PC-9 (cell line): Measurements from ENCODE around the gene SESN1. TPM values are rescaled to one million over a fixed set of nuclear protein-coding genes. Genes with fewer than 3 reads are reported as not detected.
A peak's percentile ranks its signal among the peaks of the same experiment; 100 is the strongest.

Experiments
- BruUV-seq: library from RNA; stranded (reverse); fragments of 400-500 nt; replicated peaks from 2 replicates; lab custom pipeline; 2021; lab: Mats Ljungman, UMichigan
- CTCF ChIA-PET: fragments of 300-600 bp; sonication (Branson Sonifier 250); formaldehyde crosslinking; loops from one replicate; lab custom pipeline; 2022; ENCODE audit warnings: antibody characterized with exemption; lab: Charles Lee
- POLR2A ChIA-PET: fragments of 300-600 bp; sonication (Branson Sonifier 250); formaldehyde crosslinking; loops from one replicate; lab custom pipeline; 2022; ENCODE audit warnings: antibody characterized with exemption; ENCODE audit not compliant: unreplicated experiment; lab: Charles Lee
- DNase-seq, 2 experiments: peaks; one replicate each; pipeline versions ENCODE4 v3.0.0 to v3.0.0-alpha.2; 2015 to 2022; ENCODE audit warnings: mixed read lengths in 1 of 2
- H2AFZ ChIP-seq: fragments of 200-600 bp; sonication (generic); 2 replicates; pipeline ENCODE4 v1.8.1; 2017; ENCODE audit warnings: antibody characterized with exemption
- H3F3A ChIP-seq: fragments of 200-600 bp; sonication (generic); 2 replicates; pipeline ENCODE4 v1.8.1; 2017; ENCODE audit warnings: antibody characterized with exemption, mild to moderate bottlenecking, low read depth; ENCODE audit not compliant: insufficient read depth
- H3K27ac ChIP-seq: fragments of 200-600 bp; sonication (generic); 2 replicates; pipeline ENCODE4 v1.6.1; 2016; ENCODE audit warnings: mixed run types
- H3K27me3 ChIP-seq: fragments of 200-600 bp; sonication (generic); 2 replicates; pipeline ENCODE4 v1.6.1; 2016; ENCODE audit warnings: low read depth, mixed run types; ENCODE audit not compliant: insufficient read depth
- H3K36me3 ChIP-seq: fragments of 200-600 bp; sonication (generic); 2 replicates; pipeline ENCODE4 v1.6.1; 2016; ENCODE audit warnings: low read depth, mixed run types
- H3K4me1 ChIP-seq: fragments of 200-600 bp; sonication (generic); replicated peaks from 2 replicates; pipeline ENCODE4 v1.6.1; 2016; ENCODE audit warnings: mixed run types; ENCODE audit not compliant: insufficient read depth
- H3K4me2 ChIP-seq: fragments of 200-600 bp; sonication (generic); 2 replicates; pipeline ENCODE4 v1.6.1; 2017; ENCODE audit warnings: mixed run types
- H3K4me3 ChIP-seq: fragments of 200-600 bp; sonication (generic); 2 replicates; pipeline ENCODE4 v1.6.1; 2016; ENCODE audit warnings: mixed run types
- H3K79me2 ChIP-seq: fragments of 200-600 bp; sonication (generic); 2 replicates; pipeline ENCODE4 v1.6.1; 2017; ENCODE audit warnings: low read depth, mixed run types
- H3K9me2 ChIP-seq: fragments of 200-600 bp; sonication (generic); 2 replicates; pipeline ENCODE4 v1.8.1; 2017; ENCODE audit warnings: mild to moderate bottlenecking; ENCODE audit not compliant: insufficient read depth
- H3K9me3 ChIP-seq: fragments of 200-600 bp; sonication (generic); 2 replicates; pipeline ENCODE4 v1.8.1; 2016; ENCODE audit warnings: low read depth; ENCODE audit not compliant: insufficient read depth
- H4K20me1 ChIP-seq: fragments of 200-600 bp; sonication (generic); 2 replicates; pipeline ENCODE4 v1.8.1; 2017; ENCODE audit not compliant: insufficient read depth
- EZH2 ChIP-seq: fragments of 200-600 bp; sonication (generic); IDR thresholded peaks from 2 replicates; pipeline ENCODE4 v1.8.0; 2017; ENCODE audit warnings: antibody characterized with exemption, low read depth
- intact Hi-C: fragments of 100-400 bp; cut with micrococcal nuclease; formaldehyde crosslinking; loops from one replicate; pipeline ENCODE4 v1.10.0; 2022; ENCODE audit not compliant: unreplicated experiment
- total RNA-seq: library from RNA; stranded (reverse); gene quantifications from 2 replicates; pipeline ENCODE4 v1.2.3, GENCODE V29; 2021
- TF ChIP-seq, protein P1 (sequence below): fragments of 200-600 bp; sonication (generic); conservative IDR thresholded peaks from 2 replicates; pipeline ENCODE4 v1.6.1; 2017; ENCODE audit warnings: mixed run types, antibody characterized with exemption, mild to moderate bottlenecking, moderate library complexity

The SESN1 gene
- total RNA-seq, 1 experiment from 2014 or later = 6.5 TPM

DNA sequence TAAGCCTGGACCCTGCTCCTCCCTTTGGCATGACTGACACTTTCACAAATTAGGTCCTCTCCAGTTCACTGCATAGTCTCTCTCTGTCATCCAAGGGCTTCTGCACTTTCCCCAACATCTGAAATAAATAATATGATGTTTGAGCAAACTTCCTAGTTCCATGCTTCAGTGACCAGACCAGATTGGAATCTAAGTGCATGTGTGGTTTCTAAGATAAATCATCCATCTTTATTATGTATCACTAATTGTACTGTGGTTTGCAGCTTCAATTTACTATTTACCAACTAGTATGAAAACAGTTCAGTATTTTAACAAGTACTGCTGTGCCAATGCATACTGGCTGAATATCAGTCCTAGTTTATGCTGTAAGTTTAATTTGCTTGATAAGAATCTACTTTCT, 18.7 kb downstream of the SESN1 start:
- Histone ChIP-seq H3K4me3 (no peak overlapping the region), H3F3A (no peaks in the 10 kb centered on the region), H3K79me2 (no peaks in the 10 kb centered on the region), H3K27ac (no peak overlapping the region), H3K36me3 (no peaks in the 10 kb centered on the region), H2AFZ (no peak overlapping the region), H3K9me3 (no peaks in the 10 kb centered on the region), H3K4me1 (no peaks in the 10 kb centered on the region; the same call in 1 of the 2 replicates), H3K4me2 (no peak overlapping the region), H3K9me2 (no peaks in the 10 kb centered on the region), H4K20me1 (no peaks in the 10 kb centered on the region), H3K27me3 (no peaks in the 10 kb centered on the region)
- BruUV-seq = no TSS peak
- intact Hi-C loops = loop anchor here (5.0 to 10.0 kb wide), 2 partner anchors 961 to 1109 kb away; no protein-coding TSS in a partner anchor
- TF ChIP-seq EZH2 = no peak
- TF ChIP-seq, protein P1, sequence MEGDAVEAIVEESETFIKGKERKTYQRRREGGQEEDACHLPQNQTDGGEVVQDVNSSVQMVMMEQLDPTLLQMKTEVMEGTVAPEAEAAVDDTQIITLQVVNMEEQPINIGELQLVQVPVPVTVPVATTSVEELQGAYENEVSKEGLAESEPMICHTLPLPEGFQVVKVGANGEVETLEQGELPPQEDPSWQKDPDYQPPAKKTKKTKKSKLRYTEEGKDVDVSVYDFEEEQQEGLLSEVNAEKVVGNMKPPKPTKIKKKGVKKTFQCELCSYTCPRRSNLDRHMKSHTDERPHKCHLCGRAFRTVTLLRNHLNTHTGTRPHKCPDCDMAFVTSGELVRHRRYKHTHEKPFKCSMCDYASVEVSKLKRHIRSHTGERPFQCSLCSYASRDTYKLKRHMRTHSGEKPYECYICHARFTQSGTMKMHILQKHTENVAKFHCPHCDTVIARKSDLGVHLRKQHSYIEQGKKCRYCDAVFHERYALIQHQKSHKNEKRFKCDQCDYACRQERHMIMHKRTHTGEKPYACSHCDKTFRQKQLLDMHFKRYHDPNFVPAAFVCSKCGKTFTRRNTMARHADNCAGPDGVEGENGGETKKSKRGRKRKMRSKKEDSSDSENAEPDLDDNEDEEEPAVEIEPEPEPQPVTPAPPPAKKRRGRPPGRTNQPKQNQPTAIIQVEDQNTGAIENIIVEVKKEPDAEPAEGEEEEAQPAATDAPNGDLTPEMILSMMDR = no peak
- ChIA-PET POLR2A (no interaction called here), CTCF (no interaction called here)
- DNase-seq = no peak

DNA sequence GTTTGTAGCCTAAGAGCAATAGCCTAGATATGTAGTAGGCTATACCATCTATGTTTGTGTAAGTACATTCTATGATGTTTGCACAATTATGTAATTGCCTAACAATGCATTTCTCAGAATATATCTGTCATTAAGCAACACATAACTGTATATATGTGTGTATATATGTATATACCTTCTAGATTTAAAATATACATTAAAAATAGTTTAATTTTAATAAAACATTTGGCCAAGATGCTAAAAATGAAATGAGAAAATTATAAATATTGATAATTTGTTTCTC, 20.6 kb downstream of the SESN1 start:
- no peaks in the 10 kb centered on the region for H3K9me3 ChIP-seq
- no peaks in the 10 kb centered on the region for H3K9me2 ChIP-seq
- H3K36me3 ChIP-seq = no peaks in the 10 kb centered on the region
- ChIA-PET CTCF (interaction anchor here (0.6 kb wide), 1 partner anchor 253 kb away, joined by 3 read pairs; no protein-coding TSS in a partner anchor), POLR2A (no interaction called here)
- H3K4me3 ChIP-seq = no peak overlapping the region
- BruUV-seq = no TSS peak
- no peak overlapping the region for H2AFZ ChIP-seq
- no peaks in the 10 kb centered on the region for H3K27me3 ChIP-seq
- no peaks in the 10 kb centered on the region; the same call in 1 of the 2 replicates for H3K4me1 ChIP-seq
- no peaks in the 10 kb centered on the region for H4K20me1 ChIP-seq
- no peak overlapping the region for H3K27ac ChIP-seq
- TF ChIP-seq, protein P1 = no peak
- TF ChIP-seq EZH2 = no peak
- no peak overlapping the region for H3K4me2 ChIP-seq
- no peak for DNase-seq
- no peaks in the 10 kb centered on the region for H3F3A ChIP-seq
- intact Hi-C loops = loop anchor here (5.0 to 10.0 kb wide), 4 partner anchors 127 to 1397 kb away; no protein-coding TSS in a partner anchor
- no peaks in the 10 kb centered on the region for H3K79me2 ChIP-seq

DNA sequence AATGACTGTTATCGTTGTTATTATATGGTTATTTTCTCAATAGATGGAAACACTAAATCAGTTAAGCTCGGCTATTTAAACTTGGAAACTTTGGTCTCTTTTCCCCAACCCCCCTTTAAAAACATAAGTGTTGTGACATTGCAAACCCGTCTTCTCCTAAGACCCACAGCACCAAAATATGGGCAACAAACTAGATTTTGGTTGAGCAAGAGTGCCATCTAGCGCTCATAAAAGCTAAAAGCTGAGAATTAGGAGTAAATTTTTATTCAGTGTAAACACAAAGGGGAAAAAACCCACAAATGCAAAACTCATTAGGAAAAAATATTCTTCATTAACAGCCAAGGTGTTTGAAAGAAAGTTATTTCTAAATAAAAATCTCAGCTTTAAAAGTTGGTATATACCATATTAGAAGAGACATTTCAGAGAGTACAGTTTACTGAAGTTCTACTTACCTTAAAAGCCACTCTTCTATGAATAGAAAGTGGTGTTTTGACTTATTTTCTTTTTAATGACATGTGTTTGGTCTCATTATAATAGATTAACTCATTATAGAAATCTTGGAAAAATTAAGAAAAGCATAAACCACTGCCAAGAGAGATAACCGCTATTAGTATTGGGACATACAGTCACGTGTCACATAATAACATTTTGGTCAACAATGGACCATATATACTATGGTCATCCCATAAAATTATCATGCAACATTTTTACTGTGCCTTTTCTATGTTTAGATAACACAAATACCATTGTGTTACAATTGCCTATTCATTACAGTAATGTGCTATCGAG, 21.1 kb downstream of the SESN1 start:
- Histone ChIP-seq H3F3A (no peaks in the 10 kb centered on the region), H3K27me3 (no peaks in the 10 kb centered on the region), H3K79me2 (no peaks in the 10 kb centered on the region), H3K4me2 (0 out of 2 replicates have a peak overlapping the region, but pooled peaks have one; percentile 25), H3K4me3 (no peak overlapping the region), H3K9me2 (no peaks in the 10 kb centered on the region), H3K4me1 (no peaks in the 10 kb centered on the region; the same call in 1 of the 2 replicates), H3K27ac (no peak overlapping the region), H3K36me3 (no peaks in the 10 kb centered on the region), H4K20me1 (no peaks in the 10 kb centered on the region), H3K9me3 (no peaks in the 10 kb centered on the region), H2AFZ (no peak overlapping the region)
- TF ChIP-seq, protein P1 = peak; percentile 87
- TF ChIP-seq EZH2 = no peak
- ChIA-PET CTCF (interaction anchor here (0.6 to 2.3 kb wide), 3 partner anchors 19 to 532 kb away, joined by 3 to 9 read pairs (median 4); no protein-coding TSS in a partner anchor), POLR2A (no interaction called here)
- BruUV-seq = no TSS peak
- intact Hi-C loops = loop anchor here (1.0 to 10.0 kb wide), 8 partner anchors 126 to 1396 kb away; no protein-coding TSS in a partner anchor
- DNase-seq = peak; percentile 30 to 68
